Measurements from ENCODE around the gene SDCBP2. TPM values are rescaled to one million over a fixed set of nuclear protein-coding genes. Genes with fewer than 3 reads are reported as not detected.

Gene SDCBP2
- total and polyA plus RNA-seq, 4 donors: 4.1 to 20.1 (median 14.3) TPM

DNA sequence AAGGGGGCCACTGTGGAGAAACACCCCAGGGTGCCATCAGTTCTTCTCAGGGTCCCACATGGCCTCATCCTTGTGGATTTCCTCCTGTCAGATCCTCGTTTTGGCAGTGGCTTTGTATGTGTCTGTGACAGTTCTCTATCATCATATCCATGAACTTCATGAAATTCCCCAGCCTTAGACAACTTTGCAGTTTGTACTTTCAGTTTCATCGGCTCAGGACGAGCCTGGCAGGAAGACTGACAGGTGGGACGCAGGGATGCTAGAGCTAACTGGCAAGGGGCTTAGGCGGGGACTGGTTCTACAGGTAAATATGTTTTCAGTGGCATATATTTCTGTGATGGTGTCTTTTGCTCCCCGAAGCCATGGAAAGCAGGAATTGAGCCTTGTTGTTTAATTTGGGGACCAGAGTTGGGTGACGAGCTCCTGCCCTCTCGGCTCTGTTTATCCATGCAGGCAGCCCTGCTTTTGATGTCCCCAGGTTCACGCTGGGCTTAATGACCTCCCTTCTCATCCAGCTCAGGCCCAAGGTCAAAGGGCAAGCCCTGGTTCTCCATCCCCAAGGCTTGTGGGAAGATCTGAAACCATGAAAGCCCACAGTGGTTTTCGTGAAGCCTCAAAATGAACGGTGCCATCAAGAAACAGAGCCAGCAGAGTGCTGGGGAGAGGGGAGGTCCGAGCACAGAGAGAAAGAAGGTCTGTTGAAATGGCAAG lies 11.2 kb downstream of the SDCBP2 start:
- no peak overlapping the region for H3K27ac ChIP-seq (ENCODE audit: low read depth, low read length)
- no peak overlapping the region for H3K4me3 ChIP-seq (ENCODE audit: low read depth, low read length)
- H3K36me3 ChIP-seq (ENCODE audit: control insufficient read depth, insufficient read depth, low read length): peaks cover 4% of the 10 kb centered on the region
- DNase-seq (ENCODE audit: low read depth in 4 of 6, low spot score in 6 of 6): no peak
- WGBS (ENCODE audit: insufficient coverage): 45% methylated on average over 9 of the region's 12 CpGs
- no peaks in the 10 kb centered on the region for H3K27me3 ChIP-seq (ENCODE audit: control insufficient read depth, insufficient read depth, low read length)
- H3K9me3 ChIP-seq (ENCODE audit: control insufficient read depth, insufficient read depth, low read length): no peaks in the 10 kb centered on the region
- peaks cover 9% of the 10 kb centered on the region for H3K4me1 ChIP-seq (ENCODE audit: control insufficient read depth, insufficient read depth, low read length)

DNA sequence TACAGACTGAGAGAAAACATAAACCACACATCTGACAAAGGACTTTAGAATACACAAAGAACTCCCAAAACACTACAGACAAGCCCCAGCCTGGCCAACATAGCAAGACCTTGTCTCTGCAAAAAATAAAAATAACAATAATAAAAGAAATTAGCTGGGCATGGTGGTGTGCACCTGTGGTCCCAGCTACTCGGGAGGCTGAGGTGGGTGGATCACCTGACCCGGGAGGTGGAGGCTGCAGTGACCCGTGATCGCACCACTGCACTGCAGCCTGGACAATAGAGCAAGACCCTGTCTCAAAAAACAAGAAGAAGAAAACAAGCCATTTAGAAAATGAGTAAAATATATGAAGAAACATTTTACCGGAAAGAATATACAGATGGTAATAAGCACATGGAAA lies 13.1 kb downstream of the SDCBP2 start:
- H3K27me3 ChIP-seq (ENCODE audit: control insufficient read depth, insufficient read depth, low read length): no peaks in the 10 kb centered on the region
- H3K4me3 ChIP-seq (ENCODE audit: low read depth, low read length): no peak overlapping the region
- no peak for DNase-seq (ENCODE audit: low read depth in 4 of 6, low spot score in 6 of 6)
- H3K27ac ChIP-seq (ENCODE audit: low read depth, low read length): no peak overlapping the region
- no peaks in the 10 kb centered on the region for H3K9me3 ChIP-seq (ENCODE audit: control insufficient read depth, insufficient read depth, low read length)
- WGBS (ENCODE audit: insufficient coverage): 100% methylated on average over 4 of the region's 5 CpGs
- peaks cover 13% of the 10 kb centered on the region for H3K36me3 ChIP-seq (ENCODE audit: control insufficient read depth, insufficient read depth, low read length)
- peaks cover 19% of the 10 kb centered on the region for H3K4me1 ChIP-seq (ENCODE audit: control insufficient read depth, insufficient read depth, low read length)

DNA sequence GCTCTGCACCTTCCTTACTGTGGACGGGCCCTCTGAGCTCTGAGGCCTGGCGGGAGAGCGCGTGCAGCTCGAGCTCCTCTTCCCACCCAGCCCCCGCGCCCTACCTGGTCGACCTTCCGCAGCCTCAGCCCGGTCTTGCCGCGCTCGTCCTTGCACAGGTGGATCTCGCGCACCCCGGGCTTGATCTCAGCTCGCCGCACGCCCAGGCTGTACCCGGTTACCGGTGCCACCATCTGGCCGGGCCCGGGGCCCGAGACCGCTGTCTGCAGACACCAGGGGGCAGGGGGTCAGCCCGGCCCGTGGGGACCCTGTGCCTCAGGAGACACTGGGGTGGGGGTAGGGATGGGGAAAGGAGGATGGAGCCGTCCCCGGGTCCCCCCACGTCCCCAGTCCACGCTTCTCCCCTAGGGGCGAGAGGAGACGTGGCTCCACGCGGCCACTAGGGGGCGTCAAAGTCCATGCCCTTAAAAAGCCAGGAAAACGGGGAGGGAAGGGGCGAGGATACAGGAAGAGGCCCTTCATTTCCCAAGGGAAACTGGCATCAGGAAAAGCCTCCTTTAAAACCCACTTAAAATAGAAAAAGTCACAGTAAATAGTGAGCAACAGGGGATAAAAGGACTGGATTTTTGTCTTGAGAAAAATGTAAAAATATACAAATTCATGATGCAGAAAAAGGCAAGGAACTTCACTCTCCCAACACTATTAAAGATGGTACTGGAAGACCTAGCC lies 15.5 kb downstream of the SDCBP2 start:
- Histone ChIP-seq H3K27ac (ENCODE audit: low read depth, low read length) (no peak overlapping the region), H3K4me1 (ENCODE audit: control insufficient read depth, insufficient read depth, low read length) (peaks cover 42% of the 10 kb centered on the region), H3K27me3 (ENCODE audit: control insufficient read depth, insufficient read depth, low read length) (no peaks in the 10 kb centered on the region), H3K9me3 (ENCODE audit: control insufficient read depth, insufficient read depth, low read length) (no peaks in the 10 kb centered on the region), H3K36me3 (ENCODE audit: control insufficient read depth, insufficient read depth, low read length) (peaks cover 27% of the 10 kb centered on the region), H3K4me3 (ENCODE audit: low read depth, low read length) (peak overlapping the region; percentile 47)
- 10% methylated on average over 30 of the region's 38 CpGs for WGBS (ENCODE audit: insufficient coverage)
- peak; percentile 54 to 93 (median 71) for DNase-seq (ENCODE audit: low read depth in 4 of 6, low spot score in 6 of 6)

DNA sequence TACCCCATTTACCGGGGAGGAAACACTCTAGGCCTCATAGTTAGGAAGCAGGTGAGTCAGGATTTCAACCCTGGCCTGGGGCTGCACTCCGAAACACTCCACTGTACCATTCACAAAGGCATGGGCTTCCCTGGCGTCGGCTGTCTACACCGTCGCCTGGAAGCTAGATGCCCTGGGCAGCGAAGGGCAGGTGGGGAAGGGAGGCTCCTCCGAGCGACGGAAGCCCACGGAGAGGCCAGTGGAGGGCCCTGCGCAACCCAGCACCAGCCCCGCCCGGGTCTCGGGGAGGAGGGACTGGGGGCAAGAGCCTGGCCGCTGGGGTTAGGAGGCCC lies 16.1 kb downstream of the SDCBP2 start:
- Histone ChIP-seq H3K27ac (ENCODE audit: low read depth, low read length) (no peak overlapping the region), H3K4me3 (ENCODE audit: low read depth, low read length) (peak overlapping the region; percentile 47), H3K27me3 (ENCODE audit: control insufficient read depth, insufficient read depth, low read length) (no peaks in the 10 kb centered on the region), H3K4me1 (ENCODE audit: control insufficient read depth, insufficient read depth, low read length) (peaks cover 45% of the 10 kb centered on the region), H3K9me3 (ENCODE audit: control insufficient read depth, insufficient read depth, low read length) (no peaks in the 10 kb centered on the region), H3K36me3 (ENCODE audit: control insufficient read depth, insufficient read depth, low read length) (peaks cover 33% of the 10 kb centered on the region)
- no peak for DNase-seq (ENCODE audit: low read depth in 4 of 6, low spot score in 6 of 6)
- WGBS (ENCODE audit: insufficient coverage): 62% methylated on average over 14 of the region's 16 CpGs

DNA sequence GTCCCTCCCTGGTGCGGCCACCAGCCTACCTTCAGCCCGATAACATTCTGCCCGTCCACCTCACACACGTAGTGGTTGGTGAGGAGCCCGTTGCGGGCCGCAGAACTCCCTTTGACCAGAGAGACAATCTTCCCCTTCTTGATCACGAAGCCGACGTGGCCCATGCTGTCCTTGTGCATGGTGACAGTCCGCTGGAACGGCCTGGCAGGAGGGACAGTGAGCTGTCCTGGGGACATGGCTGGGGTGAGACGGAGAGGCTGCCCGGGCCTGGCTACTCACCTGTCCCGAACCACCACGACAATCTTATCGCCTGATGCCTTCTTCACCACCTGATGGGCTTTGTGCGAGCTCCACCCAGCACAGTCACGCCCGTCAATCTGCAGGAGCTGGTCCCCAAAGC lies 16.6 kb downstream of the SDCBP2 start:
- no peak overlapping the region for H3K27ac ChIP-seq (ENCODE audit: low read depth, low read length)
- no peak overlapping the region for H3K4me3 ChIP-seq (ENCODE audit: low read depth, low read length)
- DNase-seq (ENCODE audit: low read depth in 4 of 6, low spot score in 6 of 6): no peak
- no peaks in the 10 kb centered on the region for H3K27me3 ChIP-seq (ENCODE audit: control insufficient read depth, insufficient read depth, low read length)
- peaks cover 38% of the 10 kb centered on the region for H3K36me3 ChIP-seq (ENCODE audit: control insufficient read depth, insufficient read depth, low read length)
- no peaks in the 10 kb centered on the region for H3K9me3 ChIP-seq (ENCODE audit: control insufficient read depth, insufficient read depth, low read length)
- H3K4me1 ChIP-seq (ENCODE audit: control insufficient read depth, insufficient read depth, low read length): peaks cover 45% of the 10 kb centered on the region
- WGBS (ENCODE audit: insufficient coverage): 91% methylated on average over 18 of the region's 20 CpGs

DNA sequence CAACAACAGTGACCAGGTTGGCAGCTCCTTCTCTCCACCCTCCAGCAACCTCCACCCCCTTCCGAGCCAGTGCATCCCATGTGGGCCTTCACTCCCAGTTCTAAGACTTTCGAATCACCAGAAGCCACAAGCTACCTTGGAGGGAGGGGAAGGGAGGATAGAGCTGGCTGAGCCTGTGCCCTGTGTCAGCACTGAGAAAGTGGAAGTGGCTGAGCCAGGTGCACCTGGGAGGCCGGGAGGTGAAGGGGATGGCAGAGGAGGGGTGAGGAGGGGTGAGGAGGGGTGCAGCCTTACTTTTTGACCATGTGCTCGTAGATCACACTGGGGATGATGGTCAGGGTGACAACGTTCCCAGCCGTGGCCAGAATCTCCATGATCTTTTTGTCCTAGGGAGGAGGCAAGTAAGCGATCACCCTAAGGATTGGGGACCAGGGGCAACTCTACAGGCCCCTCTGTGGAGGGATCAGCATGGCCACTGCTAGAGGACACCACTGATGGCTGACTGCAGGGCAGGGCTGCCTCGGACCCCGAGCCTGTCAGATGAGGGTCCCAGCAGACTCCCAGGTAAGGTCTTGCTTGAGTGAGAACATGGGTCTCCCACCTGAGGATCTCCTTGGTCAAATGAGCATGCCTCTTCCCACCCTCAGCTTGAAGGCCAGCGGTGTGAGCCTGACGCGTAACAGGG lies 18.3 kb downstream of the SDCBP2 start:
- Histone ChIP-seq H3K36me3 (ENCODE audit: control insufficient read depth, insufficient read depth, low read length) (peaks cover 55% of the 10 kb centered on the region), H3K4me1 (ENCODE audit: control insufficient read depth, insufficient read depth, low read length) (peaks cover 45% of the 10 kb centered on the region), H3K4me3 (ENCODE audit: low read depth, low read length) (no peak overlapping the region), H3K27ac (ENCODE audit: low read depth, low read length) (peak overlapping the region; percentile 75), H3K9me3 (ENCODE audit: control insufficient read depth, insufficient read depth, low read length) (no peaks in the 10 kb centered on the region), H3K27me3 (ENCODE audit: control insufficient read depth, insufficient read depth, low read length) (no peaks in the 10 kb centered on the region)
- 92% methylated on average over 11 of the region's 12 CpGs for WGBS (ENCODE audit: insufficient coverage)
- DNase-seq (ENCODE audit: low read depth in 4 of 6, low spot score in 6 of 6): no peak

DNA sequence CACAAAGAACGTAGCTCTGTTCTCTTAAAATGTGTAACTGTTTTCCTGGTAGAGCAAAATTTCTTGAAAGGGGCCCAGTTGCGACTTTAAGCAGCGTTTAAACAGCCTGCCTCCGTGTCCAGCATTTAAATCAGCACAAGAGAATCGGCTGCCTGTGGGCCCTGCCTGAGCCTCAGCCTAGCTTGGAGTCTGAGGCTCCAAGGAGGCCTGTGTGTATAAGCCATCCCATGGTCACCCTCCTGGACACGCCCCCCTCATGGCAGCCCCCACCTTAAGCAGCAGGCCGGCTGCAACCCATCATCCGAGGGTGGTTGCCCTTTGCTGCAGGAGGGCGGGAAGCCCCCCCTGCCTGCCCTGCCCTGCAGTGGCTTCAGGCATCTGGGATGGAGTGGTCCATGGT lies 18.9 kb downstream of the SDCBP2 start:
- 21% methylated on average over 6 of the region's 9 CpGs for WGBS (ENCODE audit: insufficient coverage)
- H3K36me3 ChIP-seq (ENCODE audit: control insufficient read depth, insufficient read depth, low read length): peaks cover 61% of the 10 kb centered on the region
- H3K27me3 ChIP-seq (ENCODE audit: control insufficient read depth, insufficient read depth, low read length): no peaks in the 10 kb centered on the region
- H3K4me1 ChIP-seq (ENCODE audit: control insufficient read depth, insufficient read depth, low read length): peaks cover 45% of the 10 kb centered on the region
- no peak overlapping the region for H3K4me3 ChIP-seq (ENCODE audit: low read depth, low read length)
- H3K27ac ChIP-seq (ENCODE audit: low read depth, low read length): peak overlapping the region; percentile 75
- no peaks in the 10 kb centered on the region for H3K9me3 ChIP-seq (ENCODE audit: control insufficient read depth, insufficient read depth, low read length)
- DNase-seq (ENCODE audit: low read depth in 4 of 6, low spot score in 6 of 6): peak in 4 of 6 donors; percentile 62 to 83 (median 74)

DNA sequence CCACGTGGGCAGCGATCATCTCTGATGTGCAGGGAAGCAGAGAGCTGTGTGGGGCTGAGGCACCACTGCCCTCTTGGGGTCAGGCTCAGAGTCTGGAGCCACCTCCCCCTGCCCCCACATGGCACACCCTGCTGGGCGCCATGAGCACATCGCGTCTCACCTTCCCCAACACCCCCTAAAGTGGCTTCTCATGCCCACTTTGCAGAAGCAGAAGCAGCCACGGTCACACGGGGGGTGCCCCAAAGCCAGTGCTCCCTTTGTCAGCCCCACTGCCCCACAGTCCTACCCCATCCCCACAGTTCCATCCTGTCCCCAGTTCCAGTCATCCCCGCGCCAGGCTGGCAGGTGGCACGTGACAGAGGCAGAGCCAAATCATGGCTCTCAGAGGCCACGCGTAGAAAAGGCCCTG lies 19.5 kb downstream of the SDCBP2 start:
- Histone ChIP-seq H3K9me3 (ENCODE audit: control insufficient read depth, insufficient read depth, low read length) (no peaks in the 10 kb centered on the region), H3K36me3 (ENCODE audit: control insufficient read depth, insufficient read depth, low read length) (peaks cover 67% of the 10 kb centered on the region), H3K27ac (ENCODE audit: low read depth, low read length) (peak overlapping the region; percentile 75), H3K4me1 (ENCODE audit: control insufficient read depth, insufficient read depth, low read length) (peaks cover 45% of the 10 kb centered on the region), H3K4me3 (ENCODE audit: low read depth, low read length) (no peak overlapping the region), H3K27me3 (ENCODE audit: control insufficient read depth, insufficient read depth, low read length) (no peaks in the 10 kb centered on the region)
- WGBS (ENCODE audit: insufficient coverage): 48% methylated on average over 10 of the region's 12 CpGs
- peak in 1 of 6 donors; percentile 47 for DNase-seq (ENCODE audit: low read depth in 4 of 6, low spot score in 6 of 6)

DNA sequence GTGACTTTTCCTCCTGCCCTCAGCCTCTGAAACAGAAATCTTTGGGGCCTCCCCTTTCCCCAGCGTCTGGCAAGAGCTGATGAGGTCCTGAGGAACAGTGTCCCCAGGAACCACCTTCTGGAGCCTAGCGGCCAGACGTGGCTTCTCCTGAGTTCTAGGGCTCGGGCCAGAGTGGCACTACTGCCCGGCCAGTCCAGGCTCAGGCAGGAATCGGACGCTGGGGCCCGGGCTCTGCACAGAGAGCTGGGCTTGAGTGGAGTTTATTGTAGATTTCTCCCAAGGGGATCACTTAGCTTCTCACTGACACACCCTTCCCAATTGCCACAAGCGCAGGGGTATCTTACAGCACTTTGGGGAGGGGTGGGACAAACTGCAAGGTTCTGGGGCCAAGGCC lies 20.2 kb downstream of the SDCBP2 start:
- Histone ChIP-seq H3K27me3 (ENCODE audit: control insufficient read depth, insufficient read depth, low read length) (no peaks in the 10 kb centered on the region), H3K27ac (ENCODE audit: low read depth, low read length) (no peak overlapping the region), H3K4me1 (ENCODE audit: control insufficient read depth, insufficient read depth, low read length) (peaks cover 45% of the 10 kb centered on the region), H3K4me3 (ENCODE audit: low read depth, low read length) (no peak overlapping the region), H3K36me3 (ENCODE audit: control insufficient read depth, insufficient read depth, low read length) (peaks cover 67% of the 10 kb centered on the region), H3K9me3 (ENCODE audit: control insufficient read depth, insufficient read depth, low read length) (no peaks in the 10 kb centered on the region)
- DNase-seq (ENCODE audit: low read depth in 4 of 6, low spot score in 6 of 6): no peak
- WGBS (ENCODE audit: insufficient coverage): 90% methylated on average over 8 of the region's 9 CpGs

All from spinal cord (tissue), 10 donors.